Panc1 (cell line): ENCODE data around the gene STK24. TPM values are rescaled to one million over a fixed set of nuclear protein-coding genes. Genes with fewer than 3 reads are reported as not detected.

Source experiments
- ATAC-seq: fragments of 200-7000 bp; cut with Tn5 transposase; 2 replicates; pipeline ENCODE4 v1.9.1; 2020; ENCODE audit warnings: mild to moderate bottlenecking, moderate library complexity
- BruUV-seq: library from RNA; stranded (reverse); fragments of 400-500 nt; replicated peaks from 2 replicates; lab custom pipeline; 2021; lab: Mats Ljungman, UMichigan
- CTCF ChIA-PET: fragments of 300-600 bp; sonication (Branson Sonifier 250); formaldehyde crosslinking; loops from one replicate; lab custom pipeline; 2022; ENCODE audit warnings: antibody characterized with exemption; lab: Charles Lee
- POLR2A ChIA-PET: fragments of 300-600 bp; sonication (Branson Sonifier 250); formaldehyde crosslinking; loops from one replicate; lab custom pipeline; 2022; ENCODE audit warnings: antibody characterized with exemption; lab: Charles Lee
- DNase-seq: peaks from one replicate; pipeline ENCODE4 v3.0.0-alpha.2; 2010; ENCODE audit warnings: low read depth, low spot score
- H3K27ac ChIP-seq: 2 replicates; pipeline ENCODE4 v1.5.1; 2011; ENCODE audit warnings: mild to moderate bottlenecking, low read length, inconsistent platforms
- H3K27me3 ChIP-seq: fragments of 200-500 bp; sonication (Bioruptor generic); 2 replicates; pipeline ENCODE4 v1.6.0; 2014; ENCODE audit warnings: low read length, inconsistent platforms; ENCODE audit not compliant: control insufficient read depth, insufficient read depth
- H3K36me3 ChIP-seq: fragments of 200-500 bp; sonication (Bioruptor generic); 2 replicates; pipeline ENCODE4 v1.5.1; 2014; ENCODE audit warnings: inconsistent platforms, mild to moderate bottlenecking, low read length, moderate library complexity; ENCODE audit not compliant: control insufficient read depth, insufficient read depth
- H3K4me1 ChIP-seq: 2 replicates; pipeline ENCODE4 v1.5.1; 2011; ENCODE audit warnings: inconsistent platforms, mild to moderate bottlenecking, low read length, moderate library complexity; ENCODE audit not compliant: control insufficient read depth, insufficient read depth
- H3K4me3 ChIP-seq, 2 experiments: 2 replicates each; pipeline ENCODE4 v1.5.1; 2011 to 2012; ENCODE audit warnings: low read depth in 2 of 2, low read length in 2 of 2, mild to moderate bottlenecking in 2 of 2, inconsistent platforms in 1 of 2, moderate library complexity in 1 of 2
- H3K9me3 ChIP-seq: fragments of 200-500 bp; sonication (Bioruptor generic); 2 replicates; pipeline ENCODE4 v1.5.1; 2014; ENCODE audit warnings: low read depth, mild to moderate bottlenecking, inconsistent platforms, low read length, moderate library complexity; ENCODE audit not compliant: control insufficient read depth, insufficient read depth
- POLR2AphosphoS5 ChIP-seq: IDR thresholded peaks from 2 replicates; pipeline ENCODE4 v1.6.1; 2012; ENCODE audit warnings: mild to moderate bottlenecking, low read depth, low read length, moderate library complexity
- REST ChIP-seq, 2 experiments: IDR thresholded peaks; 2 replicates each; pipeline ENCODE4 v1.6.1; 2011 to 2012; ENCODE audit warnings: low read depth in 2 of 2, control low read depth in 1 of 2, low read length in 1 of 2, mild to moderate bottlenecking in 1 of 2, moderate library complexity in 1 of 2; ENCODE audit not compliant: insufficient read depth in 1 of 2
- SIN3A ChIP-seq: IDR thresholded peaks from 2 replicates; pipeline ENCODE4 v1.6.1; 2012; ENCODE audit warnings: low read depth, mild to moderate bottlenecking, low read length, moderate library complexity, borderline replicate concordance; ENCODE audit not compliant: insufficient read depth
- TCF7L2 ChIP-seq: IDR thresholded peaks from 2 replicates; pipeline ENCODE4 v1.6.1; 2011; ENCODE audit warnings: mild to moderate bottlenecking, low read depth, low read length, inconsistent platforms
- in situ Hi-C: cut with HindIII; loops from 2 replicates; pipeline ENCODE4 v1.10.0; 2016; ENCODE audit warnings: low sequenced_read_pairs, low pct_unique_long_range_greater_than_20kb
- intact Hi-C: fragments of 100-400 bp; cut with micrococcal nuclease; formaldehyde crosslinking; loops from one replicate; pipeline ENCODE4 v1.10.0; 2022; ENCODE audit not compliant: unreplicated experiment
- total RNA-seq: library from RNA; stranded (reverse); gene quantifications from one replicate; pipeline ENCODE4 v1.2.1, GENCODE V29; 2021; ENCODE audit not compliant: unreplicated experiment
- TF ChIP-seq, protein P1 (sequence below): fragments of 450-650 bp; IDR thresholded peaks from 2 replicates; pipeline ENCODE4 v1.5.1; 2017; ENCODE audit warnings: mild to moderate bottlenecking

STK24 gene
- total RNA-seq, 1 experiment from 2014 or later: 57.3 TPM

GRCh38 chr13:98487016-98487415 lies 89.9 kb downstream of the STK24 start:
- H3K9me3 ChIP-seq: no peaks in the 10 kb centered on the region
- BruUV-seq: no TSS peak
- H3K27me3 ChIP-seq: no peaks in the 10 kb centered on the region
- H3K4me1 ChIP-seq: peaks cover 7% of the 10 kb centered on the region
- intact Hi-C loops: no loop called here
- CTCF ChIA-PET: no interaction called here
- no peak for ATAC-seq
- no peak overlapping the region for H3K4me3 ChIP-seq
- H3K27ac ChIP-seq: no peak overlapping the region
- POLR2A ChIA-PET: no interaction called here
- no peak for TF ChIP-seq REST (IDR thresholded peaks at IDR 0.05; ENCODE audit: insufficient read depth in 1 of 2, low read depth in 2 of 2, low read length in 1 of 2)
- no peak for TF ChIP-seq POLR2AphosphoS5
- TF ChIP-seq, protein P1, sequence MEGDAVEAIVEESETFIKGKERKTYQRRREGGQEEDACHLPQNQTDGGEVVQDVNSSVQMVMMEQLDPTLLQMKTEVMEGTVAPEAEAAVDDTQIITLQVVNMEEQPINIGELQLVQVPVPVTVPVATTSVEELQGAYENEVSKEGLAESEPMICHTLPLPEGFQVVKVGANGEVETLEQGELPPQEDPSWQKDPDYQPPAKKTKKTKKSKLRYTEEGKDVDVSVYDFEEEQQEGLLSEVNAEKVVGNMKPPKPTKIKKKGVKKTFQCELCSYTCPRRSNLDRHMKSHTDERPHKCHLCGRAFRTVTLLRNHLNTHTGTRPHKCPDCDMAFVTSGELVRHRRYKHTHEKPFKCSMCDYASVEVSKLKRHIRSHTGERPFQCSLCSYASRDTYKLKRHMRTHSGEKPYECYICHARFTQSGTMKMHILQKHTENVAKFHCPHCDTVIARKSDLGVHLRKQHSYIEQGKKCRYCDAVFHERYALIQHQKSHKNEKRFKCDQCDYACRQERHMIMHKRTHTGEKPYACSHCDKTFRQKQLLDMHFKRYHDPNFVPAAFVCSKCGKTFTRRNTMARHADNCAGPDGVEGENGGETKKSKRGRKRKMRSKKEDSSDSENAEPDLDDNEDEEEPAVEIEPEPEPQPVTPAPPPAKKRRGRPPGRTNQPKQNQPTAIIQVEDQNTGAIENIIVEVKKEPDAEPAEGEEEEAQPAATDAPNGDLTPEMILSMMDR: no peak
- H3K36me3 ChIP-seq: no peaks in the 10 kb centered on the region
- DNase-seq: no peak
- in situ Hi-C loops: no loop called here

- TF ChIP-seq SIN3A (no peak), POLR2AphosphoS5 (no peak), REST (IDR thresholded peaks at IDR 0.05; ENCODE audit: insufficient read depth in 1 of 2, low read depth in 2 of 2, low read length in 1 of 2) (no peak), TCF7L2 (no peak)
- TF ChIP-seq, protein P1: no peak
- no peak overlapping the region for H3K27ac ChIP-seq
- peaks cover 7% of the 10 kb centered on the region for H3K4me1 ChIP-seq
- ChIA-PET CTCF (interaction anchor here (0.6 kb wide), 1 partner anchor 19 kb away, joined by 4 read pairs; no protein-coding TSS in a partner anchor), POLR2A (no interaction called here)
- H3K9me3 ChIP-seq: no peaks in the 10 kb centered on the region
- ATAC-seq: no peak
- no peak for DNase-seq
- no peaks in the 10 kb centered on the region for H3K27me3 ChIP-seq
- no peaks in the 10 kb centered on the region for H3K36me3 ChIP-seq
- intact Hi-C loops (no loop called here), in situ Hi-C loops (no loop called here)
- BruUV-seq: no TSS peak
- H3K4me3 ChIP-seq: no peak overlapping the region
Measured at GRCh38 chr13:98486412-98486811, 90.5 kb downstream of the STK24 start.
